ENCODE measurements around the gene SCLY. TPM values are rescaled to one million over a fixed set of nuclear protein-coding genes. Genes with fewer than 3 reads are reported as not detected.
A peak's percentile ranks its signal among the peaks of the same experiment; 100 is the strongest.

Gene SCLY
- total RNA-seq, 1 experiment from 2014 or later, result 68.4 TPM

GRCh38 chr2:238134393-238134785 lies 73.6 kb downstream of the SCLY start (continued):
- no peak for TF ChIP-seq MAX (CRISPR knock-in tag; IDR thresholded peaks at IDR 0.05)

GRCh38 chr2:238135601-238136150 lies 74.9 kb downstream of the SCLY start:
- no peaks in the 10 kb centered on the region for H3K9me3 Mint-ChIP-seq
- no peak overlapping the region for H3K27ac Mint-ChIP-seq
- H3K36me3 Mint-ChIP-seq, result no peaks in the 10 kb centered on the region
- ATAC-seq (no peak), DNase-seq (ENCODE audit: low spot score) (no peak)
- ChIA-PET CTCF (interaction anchor here (1.0 kb wide), 2 partner anchors 29 to 128 kb away, joined by 3 read pairs; no protein-coding TSS in a partner anchor), POLR2A (no interaction called here)
- no peaks in the 10 kb centered on the region for H3K27me3 Mint-ChIP-seq (ENCODE audit: low read depth)
- H3K4me1 Mint-ChIP-seq, result no peaks in the 10 kb centered on the region
- H3K4me3 Mint-ChIP-seq, result no peak overlapping the region
- TF ChIP-seq JAZF1 (CRISPR knock-in tag; IDR thresholded peaks at IDR 0.05) (no peak), ATF2 (CRISPR knock-in tag; IDR thresholded peaks at IDR 0.05; ENCODE audit: borderline replicate concordance, low read depth) (no peak), GABPB1 (CRISPR knock-in tag; IDR thresholded peaks at IDR 0.05) (no peak), PRRX2 (CRISPR knock-in tag; IDR thresholded peaks at IDR 0.05) (no peak), ZNF671 (CRISPR knock-in tag; IDR thresholded peaks at IDR 0.05) (no peak)

GRCh38 chr2:238136820-238137537 lies 76.2 kb downstream of the SCLY start:
- no peaks in the 10 kb centered on the region for H3K27me3 Mint-ChIP-seq (ENCODE audit: low read depth)
- H3K4me1 Mint-ChIP-seq, result no peaks in the 10 kb centered on the region
- POLR2A ChIA-PET, result no interaction called here
- no peak for DNase-seq (ENCODE audit: low spot score)
- no peaks in the 10 kb centered on the region for H3K36me3 Mint-ChIP-seq
- CTCF ChIA-PET, result interaction anchor here (1.1 to 4.3 kb wide), 2 partner anchors 9 to 31 kb away, joined by 4 to 41 read pairs; no protein-coding TSS in a partner anchor
- H3K27ac Mint-ChIP-seq, result no peak overlapping the region
- H3K9me3 Mint-ChIP-seq, result no peaks in the 10 kb centered on the region
- TF ChIP-seq MXD4 (CRISPR knock-in tag; IDR thresholded peaks at IDR 0.05; ENCODE audit: borderline replicate concordance), result no peak
- TF ChIP-seq GABPB1 (CRISPR knock-in tag; IDR thresholded peaks at IDR 0.05), result peak; percentile 38; the same call in 1 of the 2 replicates
- ATAC-seq, result no peak
- H3K4me3 Mint-ChIP-seq, result no peak overlapping the region

GRCh38 chr2:238137885-238138284 lies 77.1 kb downstream of the SCLY start:
- ChIA-PET CTCF (interaction anchor here (1.1 to 4.3 kb wide), 4 partner anchors 10 to 125 kb away, joined by 4 to 41 read pairs (median 12); no protein-coding TSS in a partner anchor), POLR2A (no interaction called here)
- no peaks in the 10 kb centered on the region for H3K4me1 Mint-ChIP-seq
- ATAC-seq (no peak), DNase-seq (ENCODE audit: low spot score) (no peak)
- TF ChIP-seq KAT7 (CRISPR knock-in tag; IDR thresholded peaks at IDR 0.05; ENCODE audit: borderline replicate concordance) (no peak), MLX (CRISPR knock-in tag; IDR thresholded peaks at IDR 0.05) (no peak), ARID4B (CRISPR knock-in tag; IDR thresholded peaks at IDR 0.05; ENCODE audit: borderline replicate concordance) (no peak), ZNF425 (CRISPR knock-in tag; conservative IDR thresholded peaks at IDR 0.05) (no peak), TCF7 (CRISPR knock-in tag; IDR thresholded peaks at IDR 0.05; ENCODE audit: low read depth) (no peak), RORB (CRISPR knock-in tag; IDR thresholded peaks at IDR 0.05) (no peak), NFATC4 (CRISPR knock-in tag; IDR thresholded peaks at IDR 0.05) (no peak)
- H3K27me3 Mint-ChIP-seq (ENCODE audit: low read depth), result no peaks in the 10 kb centered on the region
- H3K36me3 Mint-ChIP-seq, result no peaks in the 10 kb centered on the region
- no peaks in the 10 kb centered on the region for H3K9me3 Mint-ChIP-seq
- no peak overlapping the region for H3K27ac Mint-ChIP-seq
- no peak overlapping the region for H3K4me3 Mint-ChIP-seq
